ENCODE measurements around the gene CARHSP1.

DNA sequence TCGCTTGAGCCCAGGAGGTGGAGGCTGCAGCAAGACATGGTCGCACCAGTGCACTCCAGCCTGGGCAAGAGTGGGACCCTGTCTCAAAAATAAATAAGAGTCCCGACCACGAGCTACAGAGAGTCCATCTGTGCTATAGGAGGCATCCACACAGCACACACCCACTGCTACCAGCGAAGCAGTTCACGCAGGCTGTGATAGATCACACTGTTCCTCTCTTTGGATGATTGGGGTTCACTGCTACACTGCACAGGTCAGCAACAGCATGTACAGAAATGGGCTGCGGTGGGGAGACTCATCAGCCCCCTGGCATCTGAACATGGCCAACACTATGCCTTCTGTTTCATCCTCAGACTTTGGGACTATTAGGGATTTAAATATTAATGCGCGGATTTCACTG is 37.4 kb downstream of the CARHSP1 start:
- TF ChIP-seq, protein P1, sequence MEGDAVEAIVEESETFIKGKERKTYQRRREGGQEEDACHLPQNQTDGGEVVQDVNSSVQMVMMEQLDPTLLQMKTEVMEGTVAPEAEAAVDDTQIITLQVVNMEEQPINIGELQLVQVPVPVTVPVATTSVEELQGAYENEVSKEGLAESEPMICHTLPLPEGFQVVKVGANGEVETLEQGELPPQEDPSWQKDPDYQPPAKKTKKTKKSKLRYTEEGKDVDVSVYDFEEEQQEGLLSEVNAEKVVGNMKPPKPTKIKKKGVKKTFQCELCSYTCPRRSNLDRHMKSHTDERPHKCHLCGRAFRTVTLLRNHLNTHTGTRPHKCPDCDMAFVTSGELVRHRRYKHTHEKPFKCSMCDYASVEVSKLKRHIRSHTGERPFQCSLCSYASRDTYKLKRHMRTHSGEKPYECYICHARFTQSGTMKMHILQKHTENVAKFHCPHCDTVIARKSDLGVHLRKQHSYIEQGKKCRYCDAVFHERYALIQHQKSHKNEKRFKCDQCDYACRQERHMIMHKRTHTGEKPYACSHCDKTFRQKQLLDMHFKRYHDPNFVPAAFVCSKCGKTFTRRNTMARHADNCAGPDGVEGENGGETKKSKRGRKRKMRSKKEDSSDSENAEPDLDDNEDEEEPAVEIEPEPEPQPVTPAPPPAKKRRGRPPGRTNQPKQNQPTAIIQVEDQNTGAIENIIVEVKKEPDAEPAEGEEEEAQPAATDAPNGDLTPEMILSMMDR (IDR thresholded peaks at IDR 0.05) = no peak
- TF ChIP-seq POLR2A (IDR thresholded peaks at IDR 0.05) (no peak), POLR2AphosphoS5 (IDR thresholded peaks at IDR 0.05) (no peak)

Measured in prostate gland (tissue), 2 donors.